ENCODE data around the gene EMILIN3.

EMILIN3 gene
- total RNA-seq: 0 reads per million in 3 donors

GRCh38 chr20:41366546-41367392 lies at the start of gene EMILIN3:
TSS of gene EMILIN3 (minus strand) at chr20:41366818. CDS start at chr20:41366634, 184 bp downstream.
- no peak within 1 kb of the TSS for H3K4me3 ChIP-seq (ENCODE audit: insufficient read depth, low read depth, low read length, poor library complexity, severe bottlenecking)
- H3K27ac ChIP-seq (ENCODE audit: insufficient read depth, low read length, poor library complexity, severe bottlenecking): no peak within 1 kb of the TSS
- no peaks in the 10 kb centered on the region for H3K4me1 ChIP-seq (ENCODE audit: control insufficient read depth, insufficient read depth, low read length, poor library complexity, severe bottlenecking)
- no peaks in the 10 kb centered on the region for H3K36me3 ChIP-seq (ENCODE audit: control insufficient read depth, insufficient read depth, low read length)
- H3K9me3 ChIP-seq (ENCODE audit: control insufficient read depth, low read length): no peaks in the 10 kb centered on the region
- no peak for DNase-seq
- peaks cover 12% of the 10 kb centered on the region for H3K27me3 ChIP-seq (replicated peaks; ENCODE audit: control insufficient read depth, insufficient read depth, low read length, poor library complexity, severe bottlenecking)

GRCh38 chr20:41415191-41415590 lies 48.6 kb upstream of the EMILIN3 start:
- Histone ChIP-seq H3K36me3 (ENCODE audit: control insufficient read depth, insufficient read depth, low read length) (peaks cover 74% of the 10 kb centered on the region), H3K4me1 (ENCODE audit: control insufficient read depth, insufficient read depth, low read length, poor library complexity, severe bottlenecking) (no peaks in the 10 kb centered on the region)
- DNase-seq: no peak

GRCh38 chr20:41413169-41413568 lies 46.6 kb upstream of the EMILIN3 start:
- Histone ChIP-seq H3K4me3 (ENCODE audit: insufficient read depth, low read depth, low read length, poor library complexity, severe bottlenecking) (no peak overlapping the region), H3K9me3 (ENCODE audit: control insufficient read depth, low read length) (no peaks in the 10 kb centered on the region), H3K36me3 (ENCODE audit: control insufficient read depth, insufficient read depth, low read length) (peaks cover 88% of the 10 kb centered on the region), H3K4me1 (ENCODE audit: control insufficient read depth, insufficient read depth, low read length, poor library complexity, severe bottlenecking) (peaks cover 4% of the 10 kb centered on the region), H3K27ac (ENCODE audit: insufficient read depth, low read length, poor library complexity, severe bottlenecking) (no peak overlapping the region), H3K27me3 (replicated peaks; ENCODE audit: control insufficient read depth, insufficient read depth, low read length, poor library complexity, severe bottlenecking) (no peaks in the 10 kb centered on the region)
- no peak for DNase-seq

More at GRCh38 chr20:41415191-41415590, 48.6 kb upstream of the EMILIN3 start:
- Histone ChIP-seq H3K9me3 (ENCODE audit: control insufficient read depth, low read length) (no peaks in the 10 kb centered on the region), H3K4me3 (ENCODE audit: insufficient read depth, low read depth, low read length, poor library complexity, severe bottlenecking) (no peak overlapping the region), H3K27ac (ENCODE audit: insufficient read depth, low read length, poor library complexity, severe bottlenecking) (no peak overlapping the region), H3K27me3 (replicated peaks; ENCODE audit: control insufficient read depth, insufficient read depth, low read length, poor library complexity, severe bottlenecking) (no peaks in the 10 kb centered on the region)

- DNase-seq: no peak
Observed at GRCh38 chr20:41412324-41413120, 45.9 kb upstream of the EMILIN3 start.

GRCh38 chr20:41411391-41411847 lies 44.8 kb upstream of the EMILIN3 start:
- DNase-seq: no peak
- Histone ChIP-seq H3K27ac (ENCODE audit: insufficient read depth, low read length, poor library complexity, severe bottlenecking) (no peak overlapping the region), H3K36me3 (ENCODE audit: control insufficient read depth, insufficient read depth, low read length) (peaks cover 86% of the 10 kb centered on the region)

More at GRCh38 chr20:41412324-41413120, 45.9 kb upstream of the EMILIN3 start:
- no peak overlapping the region for H3K27ac ChIP-seq (ENCODE audit: insufficient read depth, low read length, poor library complexity, severe bottlenecking)
- peaks cover 87% of the 10 kb centered on the region for H3K36me3 ChIP-seq (ENCODE audit: control insufficient read depth, insufficient read depth, low read length)
- H3K4me1 ChIP-seq (ENCODE audit: control insufficient read depth, insufficient read depth, low read length, poor library complexity, severe bottlenecking): peaks cover 4% of the 10 kb centered on the region
- H3K27me3 ChIP-seq (replicated peaks; ENCODE audit: control insufficient read depth, insufficient read depth, low read length, poor library complexity, severe bottlenecking): no peaks in the 10 kb centered on the region
- H3K9me3 ChIP-seq (ENCODE audit: control insufficient read depth, low read length): no peaks in the 10 kb centered on the region
- no peak overlapping the region for H3K4me3 ChIP-seq (ENCODE audit: insufficient read depth, low read depth, low read length, poor library complexity, severe bottlenecking)

GRCh38 chr20:41408986-41409385 lies 42.4 kb upstream of the EMILIN3 start:
- peaks cover 82% of the 10 kb centered on the region for H3K36me3 ChIP-seq (ENCODE audit: control insufficient read depth, insufficient read depth, low read length)
- no peak overlapping the region for H3K27ac ChIP-seq (ENCODE audit: insufficient read depth, low read length, poor library complexity, severe bottlenecking)
- H3K4me3 ChIP-seq (ENCODE audit: insufficient read depth, low read depth, low read length, poor library complexity, severe bottlenecking): no peak overlapping the region
- H3K4me1 ChIP-seq (ENCODE audit: control insufficient read depth, insufficient read depth, low read length, poor library complexity, severe bottlenecking): peaks cover 4% of the 10 kb centered on the region
- H3K9me3 ChIP-seq (ENCODE audit: control insufficient read depth, low read length): no peaks in the 10 kb centered on the region
- no peaks in the 10 kb centered on the region for H3K27me3 ChIP-seq (replicated peaks; ENCODE audit: control insufficient read depth, insufficient read depth, low read length, poor library complexity, severe bottlenecking)
- DNase-seq: no peak

More at GRCh38 chr20:41411391-41411847, 44.8 kb upstream of the EMILIN3 start:
- H3K27me3 ChIP-seq (replicated peaks; ENCODE audit: control insufficient read depth, insufficient read depth, low read length, poor library complexity, severe bottlenecking): no peaks in the 10 kb centered on the region
- no peak overlapping the region for H3K4me3 ChIP-seq (ENCODE audit: insufficient read depth, low read depth, low read length, poor library complexity, severe bottlenecking)
- no peaks in the 10 kb centered on the region for H3K9me3 ChIP-seq (ENCODE audit: control insufficient read depth, low read length)
- peaks cover 4% of the 10 kb centered on the region for H3K4me1 ChIP-seq (ENCODE audit: control insufficient read depth, insufficient read depth, low read length, poor library complexity, severe bottlenecking)

GRCh38 chr20:41408156-41408794 lies 41.7 kb upstream of the EMILIN3 start:
- no peaks in the 10 kb centered on the region for H3K27me3 ChIP-seq (replicated peaks; ENCODE audit: control insufficient read depth, insufficient read depth, low read length, poor library complexity, severe bottlenecking)
- H3K4me3 ChIP-seq (ENCODE audit: insufficient read depth, low read depth, low read length, poor library complexity, severe bottlenecking): no peak overlapping the region
- H3K4me1 ChIP-seq (ENCODE audit: control insufficient read depth, insufficient read depth, low read length, poor library complexity, severe bottlenecking): peaks cover 4% of the 10 kb centered on the region
- H3K27ac ChIP-seq (ENCODE audit: insufficient read depth, low read length, poor library complexity, severe bottlenecking): no peak overlapping the region
- no peaks in the 10 kb centered on the region for H3K9me3 ChIP-seq (ENCODE audit: control insufficient read depth, low read length)
- DNase-seq: no peak
- peaks cover 85% of the 10 kb centered on the region for H3K36me3 ChIP-seq (ENCODE audit: control insufficient read depth, insufficient read depth, low read length)

GRCh38 chr20:41407607-41408006 lies 41.0 kb upstream of the EMILIN3 start:
- Histone ChIP-seq H3K9me3 (ENCODE audit: control insufficient read depth, low read length) (no peaks in the 10 kb centered on the region), H3K27me3 (replicated peaks; ENCODE audit: control insufficient read depth, insufficient read depth, low read length, poor library complexity, severe bottlenecking) (no peaks in the 10 kb centered on the region), H3K4me3 (ENCODE audit: insufficient read depth, low read depth, low read length, poor library complexity, severe bottlenecking) (no peak overlapping the region), H3K36me3 (ENCODE audit: control insufficient read depth, insufficient read depth, low read length) (peaks cover 81% of the 10 kb centered on the region), H3K4me1 (ENCODE audit: control insufficient read depth, insufficient read depth, low read length, poor library complexity, severe bottlenecking) (peaks cover 4% of the 10 kb centered on the region), H3K27ac (ENCODE audit: insufficient read depth, low read length, poor library complexity, severe bottlenecking) (no peak overlapping the region)
- no peak for DNase-seq

GRCh38 chr20:41406896-41407444 lies 40.4 kb upstream of the EMILIN3 start:
- Histone ChIP-seq H3K4me1 (ENCODE audit: control insufficient read depth, insufficient read depth, low read length, poor library complexity, severe bottlenecking) (peaks cover 4% of the 10 kb centered on the region), H3K36me3 (ENCODE audit: control insufficient read depth, insufficient read depth, low read length) (peaks cover 75% of the 10 kb centered on the region), H3K4me3 (ENCODE audit: insufficient read depth, low read depth, low read length, poor library complexity, severe bottlenecking) (no peak overlapping the region), H3K27ac (ENCODE audit: insufficient read depth, low read length, poor library complexity, severe bottlenecking) (no peak overlapping the region), H3K9me3 (ENCODE audit: control insufficient read depth, low read length) (no peaks in the 10 kb centered on the region), H3K27me3 (replicated peaks; ENCODE audit: control insufficient read depth, insufficient read depth, low read length, poor library complexity, severe bottlenecking) (no peaks in the 10 kb centered on the region)
- DNase-seq: no peak

Measured in effector memory CD4-positive, alpha-beta T cell (primary cell).